Fibroblast of lung (primary cell): Measurements from ENCODE around the gene TM9SF1.

Experiments used
- EZH2 ChIP-seq: IDR thresholded peaks from 2 replicates; pipeline ENCODE4 v1.5.1; 2012; ENCODE audit warnings: low read length, control low read depth, mild to moderate bottlenecking; ENCODE audit errors: missing control alignments
- TF ChIP-seq, protein P1 (sequence below), 2 donors: IDR thresholded peaks in 1 of 2; conservative IDR thresholded peaks in 1 of 2; 1 replicate in 1 of 2; 2 replicates in 1 of 2; pipeline ENCODE4 v1.5.1; 2011 to 2012; ENCODE audit warnings: low read length in 2 of 2, control low read depth in 1 of 2, inconsistent platforms in 1 of 2, low read depth in 1 of 2, mild to moderate bottlenecking in 1 of 2

- TF ChIP-seq, protein P1, sequence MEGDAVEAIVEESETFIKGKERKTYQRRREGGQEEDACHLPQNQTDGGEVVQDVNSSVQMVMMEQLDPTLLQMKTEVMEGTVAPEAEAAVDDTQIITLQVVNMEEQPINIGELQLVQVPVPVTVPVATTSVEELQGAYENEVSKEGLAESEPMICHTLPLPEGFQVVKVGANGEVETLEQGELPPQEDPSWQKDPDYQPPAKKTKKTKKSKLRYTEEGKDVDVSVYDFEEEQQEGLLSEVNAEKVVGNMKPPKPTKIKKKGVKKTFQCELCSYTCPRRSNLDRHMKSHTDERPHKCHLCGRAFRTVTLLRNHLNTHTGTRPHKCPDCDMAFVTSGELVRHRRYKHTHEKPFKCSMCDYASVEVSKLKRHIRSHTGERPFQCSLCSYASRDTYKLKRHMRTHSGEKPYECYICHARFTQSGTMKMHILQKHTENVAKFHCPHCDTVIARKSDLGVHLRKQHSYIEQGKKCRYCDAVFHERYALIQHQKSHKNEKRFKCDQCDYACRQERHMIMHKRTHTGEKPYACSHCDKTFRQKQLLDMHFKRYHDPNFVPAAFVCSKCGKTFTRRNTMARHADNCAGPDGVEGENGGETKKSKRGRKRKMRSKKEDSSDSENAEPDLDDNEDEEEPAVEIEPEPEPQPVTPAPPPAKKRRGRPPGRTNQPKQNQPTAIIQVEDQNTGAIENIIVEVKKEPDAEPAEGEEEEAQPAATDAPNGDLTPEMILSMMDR (conservative IDR thresholded peaks at IDR 0.05 in 1 of 2, IDR thresholded peaks at IDR 0.05 in 1 of 2; ENCODE audit: low read depth in 1 of 2, low read length in 2 of 2) = no peak
- no peak for TF ChIP-seq EZH2
These were observed 42.9 kb upstream of the TM9SF1 start for GRCh38 chr14:24238123-24238522.
